Activated CD4-positive, alpha-beta T cell treated with anti-CD3 and anti-CD28 coated beads, Interleukin-2, amount 10 ng/mL, durations not matched to agents 7 days and 5 days (primary cell): ENCODE results near the gene USP4. TPM values are rescaled to one million over a fixed set of nuclear protein-coding genes. Genes with fewer than 3 reads are reported as not detected.
"Not testable (repeated sequence)": the region's sequence is repeated elsewhere in the genome, so short reads cannot be mapped to it uniquely, and the experiment has no call there.

Experiments used
- CTCF ChIA-PET: fragments of 350-600 bp; sonication (Branson Sonifier 250); formaldehyde crosslinking; loops from one replicate; lab custom pipeline; 2021; ENCODE audit warnings: antibody characterized with exemption; lab: Charles Lee
- POLR2A ChIA-PET: fragments of 350-600 bp; sonication (Branson Sonifier 250); formaldehyde crosslinking; loops from one replicate; lab custom pipeline; 2021; ENCODE audit warnings: antibody characterized with exemption; lab: Charles Lee
- DNase-seq: peaks from one replicate; pipeline ENCODE4 v3.0.0-alpha.2; 2020
- H3K27ac Mint-ChIP-seq: one replicate; pipeline ENCODE4 v1.8.0; 2021; ENCODE audit warnings: mild to moderate bottlenecking, moderate library complexity, mixed read lengths
- H3K27me3 Mint-ChIP-seq: one replicate; pipeline ENCODE4 v1.8.0; 2021; ENCODE audit warnings: mixed read lengths
- H3K36me3 Mint-ChIP-seq: one replicate; pipeline ENCODE4 v1.8.0; 2021; ENCODE audit warnings: low read depth, mixed read lengths
- H3K4me1 Mint-ChIP-seq: one replicate; pipeline ENCODE4 v1.8.0; 2021; ENCODE audit warnings: mixed read lengths
- H3K4me3 Mint-ChIP-seq: one replicate; pipeline ENCODE4 v1.8.0; 2021; ENCODE audit warnings: mild to moderate bottlenecking, moderate library complexity, mixed read lengths
- H3K9me3 Mint-ChIP-seq: one replicate; pipeline ENCODE4 v1.8.0; 2021; ENCODE audit warnings: mixed read lengths
- total RNA-seq, 2 experiments: library from RNA; stranded (reverse); gene quantifications; one replicate each; pipeline ENCODE4 v1.2.3, GENCODE V29; 2021

Gene USP4
- total RNA-seq, 2 experiments from 2014 or later: 87.1 to 88.4 TPM

GRCh38 chr3:49362561-49362960 is 22.7 kb upstream of the USP4 start:
- peak overlapping the region; percentile 51 for H3K27ac Mint-ChIP-seq
- no peaks in the 10 kb centered on the region for H3K9me3 Mint-ChIP-seq
- peaks cover 66% of the 10 kb centered on the region for H3K36me3 Mint-ChIP-seq
- peaks cover 29% of the 10 kb centered on the region for H3K4me1 Mint-ChIP-seq
- DNase-seq: no peak
- no peaks in the 10 kb centered on the region for H3K27me3 Mint-ChIP-seq
- POLR2A ChIA-PET: no interaction called here
- H3K4me3 Mint-ChIP-seq: no peak overlapping the region
- CTCF ChIA-PET: interaction anchor here (0.9 to 1.4 kb wide), 2 partner anchors 22 to 47 kb away, joined by 3 to 4 read pairs; partner anchors contain the start of gene USP4

DNA sequence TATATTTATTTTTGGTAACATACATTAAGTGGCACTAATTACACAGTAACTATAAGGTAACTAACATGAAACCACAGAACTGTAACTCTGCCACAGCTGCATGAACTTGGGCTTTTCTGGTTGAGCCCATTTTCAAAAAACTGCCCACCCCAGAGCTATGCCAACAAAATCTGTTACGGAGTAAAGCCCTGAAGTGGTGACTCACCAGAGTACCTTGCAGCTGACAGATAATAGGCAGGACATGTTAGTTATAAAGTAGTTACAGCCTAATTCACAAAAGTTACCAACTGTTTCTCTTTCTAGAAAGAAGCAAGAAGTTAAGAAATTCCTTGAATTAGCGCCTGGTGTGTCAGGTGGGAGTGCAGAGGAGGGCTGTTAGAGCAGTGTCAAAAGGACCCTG is 19.8 kb upstream of the USP4 start:
- no peaks in the 10 kb centered on the region for H3K27me3 Mint-ChIP-seq
- ChIA-PET CTCF (interaction anchor here (0.6 to 2.2 kb wide), 4 partner anchors 10 to 28 kb away, joined by 3 to 8 read pairs (median 3); no protein-coding TSS in a partner anchor), POLR2A (interaction anchor here (1.4 kb wide), 1 partner anchor 20 kb away, joined by 6 read pairs; the partner anchor contains the start of gene USP4)
- peaks cover 62% of the 10 kb centered on the region for H3K36me3 Mint-ChIP-seq
- peak overlapping the region; percentile 87 for H3K27ac Mint-ChIP-seq
- H3K9me3 Mint-ChIP-seq: no peaks in the 10 kb centered on the region
- peak overlapping the region; percentile 96 for H3K4me3 Mint-ChIP-seq
- peaks cover 37% of the 10 kb centered on the region for H3K4me1 Mint-ChIP-seq
- no peak for DNase-seq

DNA sequence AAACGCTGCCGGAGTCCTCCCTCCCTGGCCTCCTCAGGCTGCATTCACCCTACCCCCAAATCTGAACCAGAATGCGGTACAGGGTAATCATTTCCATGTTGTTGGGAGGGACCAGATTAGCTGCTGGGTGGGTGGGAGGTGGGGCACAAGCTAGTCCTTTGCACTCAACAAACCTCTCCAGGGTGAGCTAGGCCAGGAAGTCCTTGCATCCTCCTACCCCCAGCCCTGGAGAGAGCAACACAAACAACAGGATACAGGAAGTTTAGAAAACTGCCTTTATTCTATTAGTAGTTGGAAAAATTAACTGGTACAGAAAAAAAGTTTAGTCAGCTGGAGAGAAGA is 19.0 kb upstream of the USP4 start:
- H3K4me3 Mint-ChIP-seq: peak overlapping the region; percentile 96
- ChIA-PET POLR2A (interaction anchor here (1.4 kb wide), 1 partner anchor 19 kb away, joined by 6 read pairs; the partner anchor contains the start of gene USP4), CTCF (interaction anchor here (1.0 to 2.2 kb wide), 2 partner anchors 13 to 14 kb away, joined by 4 to 8 read pairs; no protein-coding TSS in a partner anchor)
- no peaks in the 10 kb centered on the region for H3K9me3 Mint-ChIP-seq
- H3K27ac Mint-ChIP-seq: peak overlapping the region; percentile 87
- no peak for DNase-seq
- no peaks in the 10 kb centered on the region for H3K27me3 Mint-ChIP-seq
- H3K36me3 Mint-ChIP-seq: peaks cover 59% of the 10 kb centered on the region
- H3K4me1 Mint-ChIP-seq: peaks cover 39% of the 10 kb centered on the region

DNA sequence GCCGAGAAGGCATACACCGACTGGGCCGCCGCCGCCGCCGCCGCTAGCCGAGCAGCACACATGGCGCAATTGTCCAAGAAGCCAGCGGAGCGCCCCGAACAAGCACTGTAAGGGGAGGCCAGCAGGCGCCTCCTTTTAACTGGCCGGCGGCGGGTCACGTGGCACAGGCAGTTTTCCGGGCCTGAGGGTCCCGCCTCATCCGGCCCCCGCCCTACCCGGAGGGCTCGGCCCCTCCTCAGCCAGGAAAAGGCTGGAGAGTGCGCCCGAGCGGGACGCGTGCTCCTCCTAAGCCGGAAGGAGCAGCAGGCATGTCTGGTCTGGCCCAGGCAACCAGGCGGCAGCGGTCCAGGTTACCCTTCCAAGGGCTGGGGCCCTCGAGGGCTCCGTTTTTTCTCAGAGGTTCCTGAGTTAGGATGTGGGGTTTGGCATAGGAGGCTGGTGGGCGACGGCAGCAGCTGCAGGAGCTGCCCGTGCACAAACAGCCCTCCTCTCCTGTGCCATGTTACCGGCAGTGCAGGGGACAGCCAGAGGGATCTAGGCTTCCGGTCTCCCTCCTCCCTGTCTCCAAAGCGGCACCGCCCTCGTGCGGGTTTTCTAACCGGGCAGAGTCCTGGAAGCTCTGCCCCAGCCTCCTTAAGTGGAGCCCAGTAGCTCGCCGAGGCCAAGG is 18.5 kb upstream of the USP4 start, which contains the start of gene GPX1:
Gene GPX1, minus strand, starts transcription at position 137 of the 667 bp plus-strand sequence. Its CDS starts 75 bp downstream, at position 62.
- DNase-seq: peak; percentile 84
- ChIA-PET POLR2A (interaction anchor here (1.4 kb wide), 1 partner anchor 18 kb away, joined by 6 read pairs; the partner anchor contains the start of gene USP4), CTCF (interaction anchor here (1.0 to 2.2 kb wide), 2 partner anchors 13 kb away, joined by 4 to 8 read pairs; no protein-coding TSS in a partner anchor)
- Mint-ChIP-seq H3K4me1 (peaks cover 39% of the 10 kb centered on the region), H3K27me3 (no peaks in the 10 kb centered on the region), H3K36me3 (peaks cover 54% of the 10 kb centered on the region), H3K9me3 (no peaks in the 10 kb centered on the region), H3K4me3 (peak within 1 kb of the TSS; percentile 96), H3K27ac (peak within 1 kb of the TSS; percentile 95)

DNA sequence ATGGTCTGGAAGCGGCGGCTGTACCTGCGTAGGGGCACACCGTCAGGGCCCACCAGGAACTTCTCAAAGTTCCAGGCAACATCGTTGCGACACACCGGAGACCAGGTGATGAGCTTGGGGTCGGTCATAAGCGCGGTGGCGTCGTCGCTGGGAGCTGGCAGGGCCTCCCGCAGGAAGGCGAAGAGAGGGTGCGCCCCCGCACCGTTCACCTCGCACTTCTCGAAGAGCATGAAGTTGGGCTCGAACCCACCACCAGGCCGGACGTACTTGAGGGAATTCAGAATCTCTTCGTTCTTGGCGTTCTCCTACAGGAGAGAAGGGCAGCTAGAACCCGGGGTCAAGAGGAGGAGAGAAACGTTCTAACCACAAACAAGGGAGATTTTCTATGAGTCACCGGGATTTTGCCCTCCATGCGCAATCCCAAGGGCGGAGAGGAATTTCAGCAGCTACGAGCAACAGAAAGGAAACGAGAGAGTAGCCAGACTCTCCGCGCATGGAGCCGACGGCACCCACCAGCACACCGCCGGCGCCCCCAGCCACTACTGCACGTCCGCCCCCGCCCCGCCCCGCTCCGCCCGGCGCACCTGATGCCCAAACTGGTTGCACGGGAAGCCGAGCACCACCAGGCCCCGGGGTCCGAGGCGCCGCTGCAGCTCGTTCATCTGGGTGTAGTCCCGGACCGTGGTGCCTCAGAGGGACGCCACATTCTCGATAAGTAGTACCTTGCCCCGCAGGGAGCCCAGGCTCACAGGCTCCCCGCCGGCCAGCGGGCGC is 17.8 kb upstream of the USP4 start:
- POLR2A ChIA-PET, H3K27me3 Mint-ChIP-seq, H3K9me3 Mint-ChIP-seq: not testable (repeated sequence)
- peaks cover 36% of the 10 kb centered on the region for H3K4me1 Mint-ChIP-seq
- H3K27ac Mint-ChIP-seq: peak overlapping the region; percentile 95
- DNase-seq: peak; percentile 48
- CTCF ChIA-PET: interaction anchor here (0.9 to 1.1 kb wide), 2 partner anchors 9 to 12 kb away, joined by 4 read pairs; no protein-coding TSS in a partner anchor
- peaks cover 49% of the 10 kb centered on the region for H3K36me3 Mint-ChIP-seq
- peak overlapping the region; percentile 96 for H3K4me3 Mint-ChIP-seq

- peak overlapping the region; percentile 95 for H3K27ac Mint-ChIP-seq
- POLR2A ChIA-PET, DNase-seq, H3K27me3 Mint-ChIP-seq, H3K9me3 Mint-ChIP-seq: not testable (repeated sequence)
- H3K36me3 Mint-ChIP-seq: peaks cover 44% of the 10 kb centered on the region
- CTCF ChIA-PET: interaction anchor here (0.9 to 1.1 kb wide), 2 partner anchors 9 to 13 kb away, joined by 4 read pairs; no protein-coding TSS in a partner anchor
- H3K4me3 Mint-ChIP-seq: peak overlapping the region; percentile 96
- H3K4me1 Mint-ChIP-seq: peaks cover 33% of the 10 kb centered on the region
Observed at GRCh38 chr3:49357095-49357442, 17.2 kb upstream of the USP4 start.

DNA sequence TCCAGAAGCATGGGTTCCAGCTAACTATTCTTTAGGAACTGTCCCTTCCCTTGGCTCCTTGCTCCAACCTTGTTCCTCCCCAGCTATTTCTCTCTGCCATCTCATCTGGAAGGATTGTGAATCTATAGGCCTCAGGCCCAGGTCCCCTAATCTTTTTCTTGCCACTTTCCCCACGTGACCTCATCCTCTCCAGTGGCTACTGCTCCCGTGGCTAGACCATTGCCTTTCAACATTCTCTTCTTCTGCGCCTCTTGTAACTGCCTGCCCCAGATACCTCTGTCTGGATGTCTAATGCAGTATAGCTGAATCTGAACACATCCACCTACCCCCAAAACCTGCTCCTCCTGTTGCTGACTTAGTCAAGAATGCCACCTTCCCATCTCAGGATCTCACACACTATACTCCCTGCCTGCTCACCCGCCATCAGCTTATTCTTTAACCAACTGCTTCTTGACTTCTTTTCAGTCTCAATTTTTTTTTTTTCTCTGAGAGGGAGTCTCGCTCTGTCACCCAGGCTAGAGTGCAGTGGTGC is 13.1 kb upstream of the USP4 start:
- ChIA-PET CTCF (interaction anchor here (0.6 to 3.0 kb wide), 6 partner anchors 13 to 159 kb away, joined by 3 to 14 read pairs (median 3); partner anchors contain the start of gene USP4), POLR2A (interaction anchor here (0.6 kb wide), 1 partner anchor 733 kb away, joined by 3 read pairs; no protein-coding TSS in a partner anchor)
- peaks cover 18% of the 10 kb centered on the region for H3K4me1 Mint-ChIP-seq
- H3K4me3 Mint-ChIP-seq: no peak overlapping the region
- no peaks in the 10 kb centered on the region for H3K9me3 Mint-ChIP-seq
- H3K36me3 Mint-ChIP-seq: peaks cover 16% of the 10 kb centered on the region
- no peak for DNase-seq
- H3K27me3 Mint-ChIP-seq: no peaks in the 10 kb centered on the region
- no peak overlapping the region for H3K27ac Mint-ChIP-seq

DNA sequence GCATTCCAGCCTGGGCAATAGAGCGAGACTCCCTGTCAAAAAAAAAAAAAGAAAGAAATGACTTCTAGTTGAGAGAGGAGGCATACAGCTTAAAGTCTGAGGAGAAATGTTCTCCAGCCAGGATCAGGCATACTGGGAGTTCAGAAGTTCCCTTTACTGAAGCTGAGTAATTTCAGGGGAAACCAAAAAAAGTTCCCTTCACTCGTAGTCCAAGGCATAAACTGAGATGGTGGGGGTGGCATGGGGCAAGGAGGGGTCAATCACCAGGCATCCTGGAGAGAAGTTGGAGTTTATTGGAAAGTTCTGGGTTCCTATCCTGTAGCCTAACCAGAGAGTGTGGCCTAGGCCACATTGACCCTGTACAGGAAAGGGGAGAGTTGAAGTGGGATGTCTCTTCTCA is 12.4 kb upstream of the USP4 start:
- H3K36me3 Mint-ChIP-seq: peaks cover 11% of the 10 kb centered on the region
- H3K4me1 Mint-ChIP-seq: peaks cover 14% of the 10 kb centered on the region
- H3K27ac Mint-ChIP-seq: peak overlapping the region; percentile 20
- no peaks in the 10 kb centered on the region for H3K9me3 Mint-ChIP-seq
- CTCF ChIA-PET: interaction anchor here (0.7 to 3.0 kb wide), 4 partner anchors 12 to 45 kb away, joined by 3 to 14 read pairs (median 3); partner anchors contain the start of gene USP4
- no peaks in the 10 kb centered on the region for H3K27me3 Mint-ChIP-seq
- POLR2A ChIA-PET: no interaction called here
- no peak overlapping the region for H3K4me3 Mint-ChIP-seq
- DNase-seq: no peak

- no peaks in the 10 kb centered on the region for H3K27me3 Mint-ChIP-seq
- peaks cover 8% of the 10 kb centered on the region for H3K36me3 Mint-ChIP-seq
- no peak for DNase-seq
- no peak overlapping the region for H3K27ac Mint-ChIP-seq
- H3K4me3 Mint-ChIP-seq: no peak overlapping the region
- H3K4me1 Mint-ChIP-seq: peaks cover 11% of the 10 kb centered on the region
- ChIA-PET POLR2A (no interaction called here), CTCF (interaction anchor here (1.0 to 3.0 kb wide), 2 partner anchors 11 to 31 kb away, joined by 3 to 14 read pairs; partner anchors contain the start of gene USP4)
- no peaks in the 10 kb centered on the region for H3K9me3 Mint-ChIP-seq
Observed at GRCh38 chr3:49351521-49352011, 11.7 kb upstream of the USP4 start.

GRCh38 chr3:49349348-49350114 is 9.7 kb upstream of the USP4 start:
- no peaks in the 10 kb centered on the region for H3K9me3 Mint-ChIP-seq
- H3K36me3 Mint-ChIP-seq: peaks cover 2% of the 10 kb centered on the region
- no peak for DNase-seq
- no peak overlapping the region for H3K4me3 Mint-ChIP-seq
- POLR2A ChIA-PET: no interaction called here
- CTCF ChIA-PET: interaction anchor here (0.7 to 2.4 kb wide), 3 partner anchors 11 to 27 kb away, joined by 3 to 17 read pairs (median 3); partner anchors contain the start of gene USP4
- no peak overlapping the region for H3K27ac Mint-ChIP-seq
- H3K4me1 Mint-ChIP-seq: peaks cover 13% of the 10 kb centered on the region
- no peaks in the 10 kb centered on the region for H3K27me3 Mint-ChIP-seq

DNA sequence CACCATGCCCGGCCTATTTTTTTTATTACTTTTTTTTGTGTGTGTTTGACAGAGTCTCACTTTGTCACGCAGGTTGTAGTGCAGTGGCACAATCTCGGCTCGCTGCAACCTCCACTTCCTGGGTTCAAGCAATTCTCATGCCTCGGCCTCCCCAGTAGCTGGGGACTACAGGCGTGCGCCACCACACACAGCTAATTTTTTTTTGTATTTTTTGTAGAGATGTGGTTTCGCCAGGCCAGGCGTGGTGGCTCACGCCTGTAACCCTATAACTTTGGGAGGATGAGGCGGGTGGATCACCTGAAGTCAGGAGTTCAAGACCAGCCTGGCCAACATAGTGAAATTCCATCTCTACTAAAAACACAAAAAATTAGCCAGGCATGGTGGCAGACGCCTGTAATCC is 8.5 kb upstream of the USP4 start:
- POLR2A ChIA-PET, H3K4me3 Mint-ChIP-seq, H3K36me3 Mint-ChIP-seq, H3K9me3 Mint-ChIP-seq, H3K27me3 Mint-ChIP-seq, DNase-seq, H3K27ac Mint-ChIP-seq: not testable (repeated sequence)
- CTCF ChIA-PET: interaction anchor here (0.6 to 2.4 kb wide), 3 partner anchors 9 to 12 kb away, joined by 3 to 17 read pairs (median 4); partner anchors contain the start of gene USP4
- peaks cover 13% of the 10 kb centered on the region for H3K4me1 Mint-ChIP-seq
